ENCODE results near the gene BMPER.

DNA sequence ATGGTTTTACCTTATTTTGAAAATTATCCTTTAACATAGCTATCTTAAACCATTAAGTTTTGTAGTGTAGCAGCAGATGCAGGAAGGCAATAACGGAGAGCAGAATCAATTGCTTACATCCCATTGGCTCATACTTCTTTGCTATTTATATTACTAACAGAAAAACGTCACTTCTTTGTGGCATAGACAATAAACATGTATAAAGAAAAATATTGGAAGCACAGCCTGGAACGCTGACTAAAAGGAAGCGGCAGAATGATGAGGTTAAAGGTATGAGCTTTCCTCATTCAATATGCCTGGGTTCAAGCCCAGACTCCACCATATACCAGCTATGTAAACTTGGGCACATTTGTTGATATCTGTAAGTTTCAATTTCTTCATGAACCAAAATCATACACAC is 24.0 kb upstream of the BMPER start:
- TF ChIP-seq, protein P1, sequence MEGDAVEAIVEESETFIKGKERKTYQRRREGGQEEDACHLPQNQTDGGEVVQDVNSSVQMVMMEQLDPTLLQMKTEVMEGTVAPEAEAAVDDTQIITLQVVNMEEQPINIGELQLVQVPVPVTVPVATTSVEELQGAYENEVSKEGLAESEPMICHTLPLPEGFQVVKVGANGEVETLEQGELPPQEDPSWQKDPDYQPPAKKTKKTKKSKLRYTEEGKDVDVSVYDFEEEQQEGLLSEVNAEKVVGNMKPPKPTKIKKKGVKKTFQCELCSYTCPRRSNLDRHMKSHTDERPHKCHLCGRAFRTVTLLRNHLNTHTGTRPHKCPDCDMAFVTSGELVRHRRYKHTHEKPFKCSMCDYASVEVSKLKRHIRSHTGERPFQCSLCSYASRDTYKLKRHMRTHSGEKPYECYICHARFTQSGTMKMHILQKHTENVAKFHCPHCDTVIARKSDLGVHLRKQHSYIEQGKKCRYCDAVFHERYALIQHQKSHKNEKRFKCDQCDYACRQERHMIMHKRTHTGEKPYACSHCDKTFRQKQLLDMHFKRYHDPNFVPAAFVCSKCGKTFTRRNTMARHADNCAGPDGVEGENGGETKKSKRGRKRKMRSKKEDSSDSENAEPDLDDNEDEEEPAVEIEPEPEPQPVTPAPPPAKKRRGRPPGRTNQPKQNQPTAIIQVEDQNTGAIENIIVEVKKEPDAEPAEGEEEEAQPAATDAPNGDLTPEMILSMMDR (IDR thresholded peaks at IDR 0.05) = no peak
- TF ChIP-seq POLR2A (IDR thresholded peaks at IDR 0.05) = no peak
- no peak for TF ChIP-seq EP300 (IDR thresholded peaks at IDR 0.05)

Measured in tibial nerve (tissue), 4 donors.